Activated T-cell treated with anti-CD3 and anti-CD28 coated beads, Interleukin-2, amount 50 U/mL, for 24 hours (primary cell): ENCODE results near the gene JAZF1.

ENCODE experiments used
- DNase-seq: peaks from one replicate; pipeline ENCODE4 v3.0.0-alpha.2; 2020
- H3K27ac Mint-ChIP-seq: 2 replicates; pipeline ENCODE4 v1.8.0; 2020; ENCODE audit warnings: mild to moderate bottlenecking, mixed read lengths
- H3K27me3 Mint-ChIP-seq: 2 replicates; pipeline ENCODE4 v1.8.0; 2020; ENCODE audit warnings: mixed read lengths
- H3K36me3 Mint-ChIP-seq: 2 replicates; pipeline ENCODE4 v1.8.0; 2020; ENCODE audit warnings: low read depth, mixed read lengths
- H3K4me1 Mint-ChIP-seq: 2 replicates; pipeline ENCODE4 v1.8.0; 2020; ENCODE audit warnings: low read depth, mixed read lengths
- H3K4me3 Mint-ChIP-seq: 2 replicates; pipeline ENCODE4 v1.8.0; 2020; ENCODE audit warnings: mild to moderate bottlenecking, moderate library complexity, mixed read lengths
- H3K9me3 Mint-ChIP-seq: 2 replicates; pipeline ENCODE4 v1.8.0; 2020; ENCODE audit warnings: mixed read lengths

Gene JAZF1

GRCh38 chr7:28179120-28180030 lies 1.2 kb downstream of the JAZF1 start:
- Mint-ChIP-seq H3K27ac (peak overlapping the region; percentile 55), H3K4me3 (peak overlapping the region; percentile 71), H3K36me3 (no peaks in the 10 kb centered on the region), H3K9me3 (no peaks in the 10 kb centered on the region), H3K4me1 (peaks cover 40% of the 10 kb centered on the region), H3K27me3 (peaks cover 3% of the 10 kb centered on the region)
- peak; percentile 76 for DNase-seq

GRCh38 chr7:28178599-28178998 lies 2.0 kb downstream of the JAZF1 start:
- H3K27ac Mint-ChIP-seq = peak overlapping the region; percentile 55

GRCh38 chr7:28177836-28178235 lies 2.8 kb downstream of the JAZF1 start:
- Mint-ChIP-seq H3K4me3 (no peak overlapping the region), H3K9me3 (no peaks in the 10 kb centered on the region), H3K36me3 (no peaks in the 10 kb centered on the region), H3K27me3 (no peaks in the 10 kb centered on the region), H3K4me1 (peaks cover 40% of the 10 kb centered on the region), H3K27ac (no peak overlapping the region)
- DNase-seq = no peak

More at GRCh38 chr7:28178599-28178998, 2.0 kb downstream of the JAZF1 start:
- H3K9me3 Mint-ChIP-seq = no peaks in the 10 kb centered on the region
- no peaks in the 10 kb centered on the region for H3K27me3 Mint-ChIP-seq
- H3K36me3 Mint-ChIP-seq = no peaks in the 10 kb centered on the region
- H3K4me3 Mint-ChIP-seq = peak overlapping the region; percentile 71
- no peak for DNase-seq
- H3K4me1 Mint-ChIP-seq = peaks cover 40% of the 10 kb centered on the region

- H3K27me3 Mint-ChIP-seq = no peaks in the 10 kb centered on the region
- H3K9me3 Mint-ChIP-seq = no peaks in the 10 kb centered on the region
- H3K36me3 Mint-ChIP-seq = no peaks in the 10 kb centered on the region
- H3K27ac Mint-ChIP-seq = no peak overlapping the region
- no peak overlapping the region for H3K4me3 Mint-ChIP-seq
- no peak for DNase-seq
- H3K4me1 Mint-ChIP-seq = peaks cover 38% of the 10 kb centered on the region
Observed at GRCh38 chr7:28176645-28177044, 4.0 kb downstream of the JAZF1 start.

- Mint-ChIP-seq H3K27ac (no peak overlapping the region), H3K4me1 (peaks cover 36% of the 10 kb centered on the region), H3K36me3 (no peaks in the 10 kb centered on the region), H3K9me3 (no peaks in the 10 kb centered on the region), H3K27me3 (no peaks in the 10 kb centered on the region), H3K4me3 (no peak overlapping the region)
- no peak for DNase-seq
Observed at GRCh38 chr7:28176174-28176573, 4.4 kb downstream of the JAZF1 start.

GRCh38 chr7:28174901-28175661 lies 5.5 kb downstream of the JAZF1 start:
- H3K27ac Mint-ChIP-seq = no peak overlapping the region
- H3K27me3 Mint-ChIP-seq = no peaks in the 10 kb centered on the region
- H3K4me1 Mint-ChIP-seq = peaks cover 32% of the 10 kb centered on the region
- no peak overlapping the region for H3K4me3 Mint-ChIP-seq
- no peak for DNase-seq
- no peaks in the 10 kb centered on the region for H3K36me3 Mint-ChIP-seq
- no peaks in the 10 kb centered on the region for H3K9me3 Mint-ChIP-seq

- Mint-ChIP-seq H3K36me3 (no peaks in the 10 kb centered on the region), H3K9me3 (no peaks in the 10 kb centered on the region), H3K27ac (no peak overlapping the region), H3K4me1 (peaks cover 32% of the 10 kb centered on the region), H3K27me3 (no peaks in the 10 kb centered on the region), H3K4me3 (no peak overlapping the region)
- no peak for DNase-seq
Observed at GRCh38 chr7:28174442-28174841, 6.2 kb downstream of the JAZF1 start.

GRCh38 chr7:28173531-28173930 lies 7.1 kb downstream of the JAZF1 start:
- peaks cover 2% of the 10 kb centered on the region for H3K36me3 Mint-ChIP-seq
- peaks cover 34% of the 10 kb centered on the region for H3K4me1 Mint-ChIP-seq
- no peaks in the 10 kb centered on the region for H3K9me3 Mint-ChIP-seq
- no peaks in the 10 kb centered on the region for H3K27me3 Mint-ChIP-seq
- no peak overlapping the region for H3K4me3 Mint-ChIP-seq
- DNase-seq = no peak
- no peak overlapping the region for H3K27ac Mint-ChIP-seq

GRCh38 chr7:28172958-28173357 lies 7.6 kb downstream of the JAZF1 start:
- H3K9me3 Mint-ChIP-seq = no peaks in the 10 kb centered on the region
- DNase-seq = no peak
- H3K27ac Mint-ChIP-seq = no peak overlapping the region
- H3K4me3 Mint-ChIP-seq = no peak overlapping the region
- H3K27me3 Mint-ChIP-seq = no peaks in the 10 kb centered on the region
- peaks cover 36% of the 10 kb centered on the region for H3K4me1 Mint-ChIP-seq
- peaks cover 4% of the 10 kb centered on the region for H3K36me3 Mint-ChIP-seq

- H3K4me3 Mint-ChIP-seq = no peak overlapping the region
- H3K9me3 Mint-ChIP-seq = no peaks in the 10 kb centered on the region
- H3K27ac Mint-ChIP-seq = no peak overlapping the region
- H3K4me1 Mint-ChIP-seq = peaks cover 27% of the 10 kb centered on the region
- DNase-seq = no peak
- H3K27me3 Mint-ChIP-seq = no peaks in the 10 kb centered on the region
- peaks cover 4% of the 10 kb centered on the region for H3K36me3 Mint-ChIP-seq
Observed at GRCh38 chr7:28170701-28171100, 9.9 kb downstream of the JAZF1 start.

GRCh38 chr7:28169230-28169629 lies 11.4 kb downstream of the JAZF1 start:
- H3K36me3 Mint-ChIP-seq = peaks cover 4% of the 10 kb centered on the region
- no peak for DNase-seq
- H3K27me3 Mint-ChIP-seq = no peaks in the 10 kb centered on the region
- no peak overlapping the region for H3K4me3 Mint-ChIP-seq
- H3K9me3 Mint-ChIP-seq = no peaks in the 10 kb centered on the region
- peaks cover 27% of the 10 kb centered on the region for H3K4me1 Mint-ChIP-seq
- H3K27ac Mint-ChIP-seq = no peak overlapping the region

GRCh38 chr7:28168393-28169158 lies 12.0 kb downstream of the JAZF1 start:
- no peaks in the 10 kb centered on the region for H3K27me3 Mint-ChIP-seq
- no peak overlapping the region for H3K27ac Mint-ChIP-seq
- no peaks in the 10 kb centered on the region for H3K9me3 Mint-ChIP-seq
- H3K4me1 Mint-ChIP-seq = peaks cover 27% of the 10 kb centered on the region
- DNase-seq = no peak
- peaks cover 4% of the 10 kb centered on the region for H3K36me3 Mint-ChIP-seq
- H3K4me3 Mint-ChIP-seq = no peak overlapping the region

GRCh38 chr7:28166982-28167715 lies 13.4 kb downstream of the JAZF1 start:
- DNase-seq = no peak
- Mint-ChIP-seq H3K9me3 (no peaks in the 10 kb centered on the region), H3K27ac (no peak overlapping the region), H3K4me3 (no peak overlapping the region), H3K27me3 (no peaks in the 10 kb centered on the region), H3K36me3 (peaks cover 4% of the 10 kb centered on the region), H3K4me1 (peaks cover 27% of the 10 kb centered on the region)
